Suppressor macrophage treated with lipopolysaccharide for 4 hours (primary cell): ENCODE measurements around the gene GRIK3.
"Not testable (repeated sequence)": the region's sequence is repeated elsewhere in the genome, so short reads cannot be mapped to it uniquely, and the experiment has no call there.

Source experiments
- DNase-seq: peaks from one replicate; pipeline ENCODE4 v3.0.0-alpha.2; 2020

The GRIK3 gene

GRCh38 chr1:36900128-36900527 is 134.2 kb downstream of the GRIK3 start:
- no peak for DNase-seq

- DNase-seq: not testable (repeated sequence)
Measured at GRCh38 chr1:36897813-36898212, 136.5 kb downstream of the GRIK3 start.

- DNase-seq: no peak
Measured at GRCh38 chr1:36894824-36895223, 139.5 kb downstream of the GRIK3 start.

GRCh38 chr1:36890776-36891175 is 143.5 kb downstream of the GRIK3 start:
- DNase-seq: no peak

- no peak for DNase-seq
Measured at GRCh38 chr1:36889478-36890226, 144.7 kb downstream of the GRIK3 start.

GRCh38 chr1:36888811-36889477 is 145.4 kb downstream of the GRIK3 start:
- DNase-seq: no peak

- no peak for DNase-seq
Measured at GRCh38 chr1:36885540-36886357, 148.6 kb downstream of the GRIK3 start.

- no peak for DNase-seq
Measured at GRCh38 chr1:36884801-36885200, 149.5 kb downstream of the GRIK3 start.

- no peak for DNase-seq
Measured at GRCh38 chr1:36884029-36884701, 150.2 kb downstream of the GRIK3 start.

GRCh38 chr1:36883315-36883949 is 150.9 kb downstream of the GRIK3 start:
- DNase-seq: no peak

- DNase-seq: no peak
Measured at GRCh38 chr1:36882536-36883285, 151.6 kb downstream of the GRIK3 start.

- DNase-seq: no peak
Measured at GRCh38 chr1:36881541-36881940, 152.8 kb downstream of the GRIK3 start.

- no peak for DNase-seq
Measured at GRCh38 chr1:36881068-36881405, 153.3 kb downstream of the GRIK3 start.

- DNase-seq: no peak
Measured at GRCh38 chr1:36880155-36881067, 153.9 kb downstream of the GRIK3 start.

GRCh38 chr1:36879613-36880012 is 154.7 kb downstream of the GRIK3 start:
- DNase-seq: no peak

- DNase-seq: no peak
Measured at GRCh38 chr1:36876990-36877389, 157.3 kb downstream of the GRIK3 start.

GRCh38 chr1:36874271-36875060 is 159.8 kb downstream of the GRIK3 start:
- DNase-seq: no peak

GRCh38 chr1:36872858-36873257 is 161.5 kb downstream of the GRIK3 start:
- no peak for DNase-seq

GRCh38 chr1:36872126-36872754 is 162.1 kb downstream of the GRIK3 start:
- no peak for DNase-seq
